Tibial nerve (tissue), 4 donors: ENCODE measurements around the gene MED12. TPM values are rescaled to one million over a fixed set of nuclear protein-coding genes. Genes with fewer than 3 reads are reported as not detected.

Experiments
- DNase-seq, 2 donors: peaks; one replicate each; pipeline ENCODE4 v3.0.0-alpha.2; 2019; ENCODE audit warnings: low spot score in 2 of 2
- H3K27ac ChIP-seq, 4 donors: fragments of 200-600 bp; sonication (generic) in 3 of 4; one replicate each; pipeline ENCODE4 v1.5.1; 2017 to 2019; ENCODE audit warnings: mild to moderate bottlenecking in 1 of 4
- H3K27me3 ChIP-seq, 2 donors: fragments of 200-600 bp; sonication (generic) in 1 of 2; one replicate each; pipeline versions ENCODE4 v1.5.1 to v1.6.0; 2017 to 2019
- H3K36me3 ChIP-seq, 3 donors: fragments of 200-600 bp; sonication (generic); one replicate each; pipeline ENCODE4 v1.5.1; 2018 to 2019
- H3K4me1 ChIP-seq, 4 donors: fragments of 200-600 bp; sonication (generic) in 3 of 4; one replicate each; pipeline ENCODE4 v1.5.1; 2017 to 2019
- H3K4me3 ChIP-seq, 4 donors: fragments of 200-600 bp; sonication (generic) in 3 of 4; one replicate each; pipeline ENCODE4 v1.5.1; 2017 to 2019; ENCODE audit warnings: mild to moderate bottlenecking in 1 of 4, moderate library complexity in 1 of 4
- H3K9me3 ChIP-seq, 4 donors: fragments of 200-600 bp; sonication (generic) in 3 of 4; one replicate each; pipeline ENCODE4 v1.5.1; 2017 to 2019
- EP300 ChIP-seq, 2 donors: sonication (generic); formaldehyde crosslinking; IDR thresholded peaks; one replicate each; pipeline ENCODE4 v1.6.1; 2017; ENCODE audit warnings: antibody characterized with exemption in 2 of 2, mild to moderate bottlenecking in 1 of 2
- POLR2A ChIP-seq, 2 donors: fragments of 450-650 bp; IDR thresholded peaks; one replicate each; pipeline ENCODE4 v1.6.1; 2017; ENCODE audit warnings: antibody characterized with exemption in 2 of 2, mild to moderate bottlenecking in 2 of 2, moderate library complexity in 2 of 2
- WGBS, 2 donors: methylation state at CpG; one replicate each; pipeline ENCODE4 v1.1.5; 2018; 5-methylcytosine and 5-hydroxymethylcytosine counted together
- total RNA-seq, 4 donors: library from RNA; depleted of rRNA; stranded (reverse); fragments of >200 nt; gene quantifications; one replicate each; pipeline ENCODE4 v1.1.0, GENCODE V29; 2016
- TF ChIP-seq, protein P1 (sequence below), 5 experiments: fragments of 200-600 bp in 3 of 5; fragments of 450-650 bp in 2 of 5; sonication (generic) in 3 of 5; IDR thresholded peaks; one replicate each; pipeline ENCODE4 v1.5.1; 2016 to 2019; ENCODE audit warnings: antibody characterized with exemption in 5 of 5, mild to moderate bottlenecking in 3 of 5, moderate library complexity in 2 of 5

The MED12 gene
- total RNA-seq, 4 donors from 2014 or later: 30.8 to 65.8 (median 48.3) TPM

DNA sequence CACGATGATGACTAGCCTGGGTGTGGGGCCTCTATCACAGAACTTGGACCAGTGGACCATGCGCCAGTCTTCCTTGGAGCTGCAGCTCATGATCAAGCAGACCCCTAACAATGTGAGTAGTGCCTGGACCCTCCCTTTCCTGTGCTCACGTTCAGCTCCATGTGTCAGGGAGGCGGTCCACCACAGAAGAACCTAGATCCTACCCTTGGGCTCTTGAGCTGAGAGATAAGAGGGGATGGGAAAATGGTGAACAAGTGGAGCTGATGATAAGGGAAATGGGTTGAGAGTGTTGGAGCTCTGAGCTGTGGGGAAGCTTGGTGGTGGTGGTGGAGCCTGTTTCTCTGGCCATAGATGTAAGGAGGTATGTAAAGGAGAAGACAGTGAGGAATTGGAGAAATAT lies 13.1 kb downstream of the MED12 start:
- Histone ChIP-seq H3K9me3 (no peaks in the 10 kb centered on the region), H3K4me3 (no peak overlapping the region), H3K36me3 (peaks cover 0 to 93% (median 0%) of the 10 kb centered on the region in 3 donors), H3K27me3 (no peaks in the 10 kb centered on the region), H3K27ac (no peak overlapping the region), H3K4me1 (peaks cover 0 to 10% (median 0%) of the 10 kb centered on the region in 4 donors)
- no peak for TF ChIP-seq EP300 (IDR thresholded peaks at IDR 0.05)
- no peak for TF ChIP-seq POLR2A (IDR thresholded peaks at IDR 0.05)
- TF ChIP-seq, protein P1, sequence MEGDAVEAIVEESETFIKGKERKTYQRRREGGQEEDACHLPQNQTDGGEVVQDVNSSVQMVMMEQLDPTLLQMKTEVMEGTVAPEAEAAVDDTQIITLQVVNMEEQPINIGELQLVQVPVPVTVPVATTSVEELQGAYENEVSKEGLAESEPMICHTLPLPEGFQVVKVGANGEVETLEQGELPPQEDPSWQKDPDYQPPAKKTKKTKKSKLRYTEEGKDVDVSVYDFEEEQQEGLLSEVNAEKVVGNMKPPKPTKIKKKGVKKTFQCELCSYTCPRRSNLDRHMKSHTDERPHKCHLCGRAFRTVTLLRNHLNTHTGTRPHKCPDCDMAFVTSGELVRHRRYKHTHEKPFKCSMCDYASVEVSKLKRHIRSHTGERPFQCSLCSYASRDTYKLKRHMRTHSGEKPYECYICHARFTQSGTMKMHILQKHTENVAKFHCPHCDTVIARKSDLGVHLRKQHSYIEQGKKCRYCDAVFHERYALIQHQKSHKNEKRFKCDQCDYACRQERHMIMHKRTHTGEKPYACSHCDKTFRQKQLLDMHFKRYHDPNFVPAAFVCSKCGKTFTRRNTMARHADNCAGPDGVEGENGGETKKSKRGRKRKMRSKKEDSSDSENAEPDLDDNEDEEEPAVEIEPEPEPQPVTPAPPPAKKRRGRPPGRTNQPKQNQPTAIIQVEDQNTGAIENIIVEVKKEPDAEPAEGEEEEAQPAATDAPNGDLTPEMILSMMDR (IDR thresholded peaks at IDR 0.05): no peak
- DNase-seq: no peak
- 77 to 80% methylated on average over 1 to 4 of the region's 4 CpGs for WGBS, 2 donors

DNA sequence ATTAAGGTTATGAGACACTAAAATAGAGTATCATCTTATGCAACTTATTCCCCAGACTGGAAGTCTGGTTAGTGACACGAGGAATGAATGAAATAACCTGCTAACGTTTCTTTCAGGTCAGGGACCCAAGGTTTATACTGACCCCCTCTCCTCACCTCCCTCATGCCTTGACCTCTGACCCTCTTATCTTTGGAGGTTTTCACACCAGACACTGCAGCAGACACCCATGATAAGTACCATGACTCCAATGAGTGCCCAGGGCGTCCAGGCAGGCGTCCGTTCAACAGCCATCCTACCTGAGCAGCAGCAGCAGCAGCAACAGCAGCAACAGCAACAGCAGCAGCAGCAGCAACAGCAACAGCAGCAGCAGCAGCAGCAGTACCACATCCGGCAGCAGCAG lies 22.0 kb downstream of the MED12 start:
- no peak overlapping the region for H3K4me3 ChIP-seq
- DNase-seq: no peak
- 52 to 73% methylated on average over 2 to 6 of the region's 6 CpGs for WGBS, 2 donors
- H3K36me3 ChIP-seq: peaks cover 0 to 65% (median 0%) of the 10 kb centered on the region in 3 donors
- peaks cover 0 to 18% (median 0%) of the 10 kb centered on the region in 4 donors for H3K4me1 ChIP-seq
- H3K27me3 ChIP-seq: no peaks in the 10 kb centered on the region
- TF ChIP-seq, protein P1 (IDR thresholded peaks at IDR 0.05): no peak
- TF ChIP-seq EP300 (IDR thresholded peaks at IDR 0.05): no peak
- no peak for TF ChIP-seq POLR2A (IDR thresholded peaks at IDR 0.05)
- no peak overlapping the region for H3K27ac ChIP-seq
- no peaks in the 10 kb centered on the region for H3K9me3 ChIP-seq

DNA sequence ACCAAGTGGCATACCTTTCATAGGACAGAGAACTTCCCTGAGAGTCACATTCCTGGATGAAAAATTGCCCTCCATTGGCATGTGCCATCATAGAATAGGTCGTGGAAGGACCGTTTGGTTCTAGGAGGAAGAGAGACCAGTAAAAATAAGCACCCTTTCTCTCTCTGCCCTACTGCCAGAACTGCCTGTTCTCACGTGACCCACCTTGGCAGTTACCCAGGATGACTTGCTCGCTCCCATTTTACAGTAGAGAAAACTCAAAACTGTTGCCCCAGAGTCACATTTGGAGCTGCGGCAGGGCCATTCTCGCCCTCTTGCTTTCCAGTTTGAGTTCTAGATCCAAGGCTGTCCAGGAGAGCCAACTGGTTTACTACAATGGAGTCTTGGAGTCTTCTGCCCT lies 25.1 kb downstream of the MED12 start:
- Histone ChIP-seq H3K9me3 (no peaks in the 10 kb centered on the region), H3K27ac (peak overlapping the region in 2 of 4 donors; percentile 54 to 82), H3K4me3 (no peak overlapping the region), H3K27me3 (no peaks in the 10 kb centered on the region), H3K4me1 (peaks cover 0 to 25% (median 0%) of the 10 kb centered on the region in 4 donors), H3K36me3 (peaks cover 0 to 35% (median 0%) of the 10 kb centered on the region in 3 donors)
- DNase-seq: peak; percentile 38 to 73
- no peak for TF ChIP-seq EP300 (IDR thresholded peaks at IDR 0.05)
- TF ChIP-seq, protein P1 (IDR thresholded peaks at IDR 0.05): no peak
- TF ChIP-seq POLR2A (IDR thresholded peaks at IDR 0.05): no peak
- WGBS, 2 donors: 3 to 50% methylated on average over 5 to 6 of the region's 6 CpGs

DNA sequence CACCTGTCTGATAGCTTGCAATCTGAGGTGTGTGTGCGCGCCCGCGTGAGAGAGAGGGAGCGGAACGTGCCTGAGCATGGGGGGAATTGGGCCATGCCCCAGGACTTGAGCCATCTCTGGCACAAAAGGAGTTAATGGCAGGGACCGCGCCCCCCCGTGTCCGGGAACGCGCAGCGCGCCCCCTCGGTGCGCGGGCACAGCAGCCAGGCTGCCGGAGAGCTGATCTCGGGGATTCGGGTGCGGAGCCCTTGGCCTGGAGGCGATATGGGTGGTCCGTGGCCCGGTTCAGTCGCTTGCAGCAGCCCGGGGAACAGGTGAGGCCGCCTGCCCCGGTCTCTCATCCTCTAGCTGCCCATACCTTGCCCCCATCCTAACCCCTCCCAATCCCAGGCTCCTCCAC lies 26.3 kb downstream of the MED12 start, which contains the start of gene NLGN3:
Gene NLGN3, plus strand, starts transcription at position 191 of the 400 bp plus-strand sequence. CDS start 2,909 bp downstream, outside the sequence.
- Histone ChIP-seq H3K4me1 (peaks cover 0 to 25% (median 0%) of the 10 kb centered on the region in 4 donors), H3K36me3 (peaks cover 0 to 25% (median 0%) of the 10 kb centered on the region in 3 donors), H3K4me3 (peak within 1 kb of the TSS; percentile 25 to 52 (median 34)), H3K27ac (peak within 1 kb of the TSS; percentile 19 to 82 (median 46)), H3K27me3 (no peaks in the 10 kb centered on the region), H3K9me3 (no peaks in the 10 kb centered on the region)
- WGBS, 2 donors: 20 to 43% methylated on average over 5 to 21 of the region's 28 CpGs
- TF ChIP-seq, protein P1 (IDR thresholded peaks at IDR 0.05): no peak
- no peak for TF ChIP-seq POLR2A (IDR thresholded peaks at IDR 0.05)
- TF ChIP-seq EP300 (IDR thresholded peaks at IDR 0.05): peak in 1 of 2 donors; percentile 24
- no peak for DNase-seq

DNA sequence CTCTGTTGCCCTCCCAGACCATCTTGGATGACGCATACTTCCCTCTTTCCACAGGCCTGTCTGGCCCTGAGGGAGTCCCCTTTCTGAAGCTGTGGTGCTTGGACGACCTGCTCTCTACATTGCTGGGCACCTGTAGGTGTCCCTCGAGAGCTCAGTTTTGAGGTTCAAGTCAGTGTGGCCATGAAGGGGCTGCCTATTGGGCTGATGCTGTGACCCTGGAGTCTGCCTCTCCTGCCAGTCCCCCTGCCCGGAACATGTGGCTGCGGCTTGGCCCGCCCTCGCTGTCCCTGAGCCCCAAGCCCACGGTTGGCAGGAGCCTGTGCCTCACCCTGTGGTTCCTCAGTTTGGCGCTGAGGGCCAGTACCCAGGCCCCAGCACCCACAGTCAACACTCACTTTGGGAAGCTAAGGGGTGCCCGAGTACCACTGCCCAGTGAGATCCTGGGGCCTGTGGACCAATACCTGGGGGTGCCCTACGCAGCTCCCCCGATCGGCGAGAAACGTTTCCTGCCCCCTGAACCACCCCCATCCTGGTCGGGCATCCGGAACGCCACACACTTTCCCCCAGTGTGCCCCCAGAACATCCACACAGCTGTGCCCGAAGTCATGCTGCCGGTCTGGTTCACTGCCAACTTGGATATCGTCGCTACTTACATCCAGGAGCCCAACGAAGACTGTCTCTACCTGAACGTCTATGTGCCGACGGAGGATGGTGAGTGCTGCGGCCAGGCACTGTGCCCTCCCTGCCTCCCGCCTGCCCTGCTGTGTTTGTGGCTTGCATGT lies 29.3 kb downstream of the MED12 start:
- WGBS, 2 donors: 33 to 79% methylated on average over 4 to 28 of the region's 28 CpGs
- peaks cover 0 to 25% (median 0%) of the 10 kb centered on the region in 4 donors for H3K4me1 ChIP-seq
- DNase-seq: no peak
- no peaks in the 10 kb centered on the region for H3K27me3 ChIP-seq
- no peak overlapping the region for H3K4me3 ChIP-seq
- H3K9me3 ChIP-seq: no peaks in the 10 kb centered on the region
- TF ChIP-seq EP300 (IDR thresholded peaks at IDR 0.05) (no peak), POLR2A (IDR thresholded peaks at IDR 0.05) (no peak)
- TF ChIP-seq, protein P1 (IDR thresholded peaks at IDR 0.05): peak in 1 of 5 experiments; percentile 12
- no peaks in the 10 kb centered on the region for H3K36me3 ChIP-seq
- H3K27ac ChIP-seq: peak overlapping the region in 2 of 4 donors; percentile 71 to 74
